HepG2 (cell line): ENCODE results near the gene RDH11. TPM values are rescaled to one million over a fixed set of nuclear protein-coding genes. Genes with fewer than 3 reads are reported as not detected.

Source experiments
- ATAC-seq: fragments of 200-7000 bp; cut with Tn5 transposase; 3 replicates; pipeline ENCODE4 v1.9.1; 2020; ENCODE audit warnings: mild to moderate bottlenecking, moderate library complexity
- BruUV-seq: library from RNA; stranded (reverse); fragments of 400-500 nt; replicated peaks from 2 replicates; lab custom pipeline; 2021; lab: Mats Ljungman, UMichigan
- CTCF ChIA-PET: fragments of 300-600 bp; formaldehyde crosslinking; extraction: SDS; loops from one replicate; lab custom pipeline; 2021; ENCODE audit warnings: low total read pairs, inconsistent platforms, low intra/inter-chr PET ratio; lab: Yijun Ruan, JAX
- POLR2A ChIA-PET: fragments of 350-600 bp; sonication (Branson Sonifier 250); formaldehyde crosslinking; loops from one replicate; lab custom pipeline; 2020; ENCODE audit warnings: antibody characterized with exemption, inconsistent platforms; lab: Yijun Ruan, JAX
- DNase-seq: peaks from one replicate; pipeline ENCODE4 v3.0.0-alpha.2; 2015; ENCODE audit warnings: low spot score
- FAIRE-seq: peaks from 3 replicates; lab custom pipeline; 2011; peaks lifted over from hg19 to GRCh38; lab: Jason Lieb, UNC
- H2AFZ ChIP-seq: one replicate; pipeline ENCODE4 v1.6.1; 2011; ENCODE audit warnings: low read length, inconsistent platforms
- H3K27ac ChIP-seq: fragments of 300-600 bp; 3 replicates; pipeline ENCODE4 v1.8.0; 2011; ENCODE audit warnings: mixed run types, mild to moderate bottlenecking, mixed read lengths, low read length, inconsistent platforms; ENCODE audit not compliant: insufficient read depth; ENCODE audit errors: extremely low read length
- H3K27me3 ChIP-seq, 2 experiments: fragments of 200-600 bp in 1 of 2; 2 replicates in 1 of 2; 3 replicates in 1 of 2; pipeline versions ENCODE4 v1.6.0 to v1.8.0; 2011; ENCODE audit warnings: low read length in 2 of 2, mild to moderate bottlenecking in 2 of 2, moderate library complexity in 2 of 2, inconsistent platforms in 1 of 2; ENCODE audit not compliant: insufficient read depth in 2 of 2, control insufficient read depth in 1 of 2
- H3K36me3 ChIP-seq, 2 experiments: fragments of 200-600 bp in 1 of 2; replicated peaks in 1 of 2; 2 replicates in 1 of 2; 3 replicates in 1 of 2; pipeline versions ENCODE4 v1.5.1 to v1.8.0; 2011; ENCODE audit warnings: low read length in 2 of 2, inconsistent platforms in 1 of 2; ENCODE audit not compliant: insufficient read depth in 2 of 2, control insufficient read depth in 1 of 2
- H3K4me1 ChIP-seq: 2 replicates; pipeline ENCODE4 v1.5.1; 2012; ENCODE audit warnings: low read length, inconsistent platforms; ENCODE audit not compliant: insufficient read depth
- H3K4me2 ChIP-seq: 2 replicates; pipeline ENCODE4 v1.6.0; 2011; ENCODE audit warnings: low read depth, low read length, inconsistent platforms
- H3K4me3 ChIP-seq, 3 experiments: fragments of 200-600 bp in 1 of 3; sonication (generic), shearing (Covaris generic) in 1 of 3; replicated peaks in 1 of 3; 2 replicates each; pipeline ENCODE4 v1.5.1; 2011 to 2016; ENCODE audit warnings: low read length in 3 of 3, inconsistent platforms in 2 of 3, low read depth in 2 of 3, mild to moderate bottlenecking in 2 of 3, control low read depth in 1 of 3, mixed read lengths in 1 of 3; ENCODE audit not compliant: insufficient read depth in 1 of 3
- H3K79me2 ChIP-seq: one replicate; pipeline ENCODE4 v1.6.1; 2011; ENCODE audit warnings: low read length, inconsistent platforms; ENCODE audit not compliant: insufficient read depth
- H3K9ac ChIP-seq: 2 replicates; pipeline ENCODE4 v1.6.0; 2011; ENCODE audit warnings: mild to moderate bottlenecking, low read depth, low read length, inconsistent platforms; ENCODE audit not compliant: insufficient read depth
- H3K9me3 ChIP-seq: 2 replicates; pipeline ENCODE4 v1.5.1; 2012; ENCODE audit warnings: mild to moderate bottlenecking, low read length
- H4K20me1 ChIP-seq: 2 replicates; pipeline ENCODE4 v1.6.0; 2011; ENCODE audit warnings: inconsistent platforms, mild to moderate bottlenecking, low read length, moderate library complexity; ENCODE audit not compliant: insufficient read depth
- LCORL ChIP-seq, 2 experiments: fragments of 450-650 bp in 1 of 2; sonication (generic) in 1 of 2; formaldehyde crosslinking in 1 of 2; IDR thresholded peaks; 2 replicates each; pipeline versions ENCODE4 v1.5.0 to v1.6.1; 2017 to 2020; ENCODE audit warnings: antibody characterized with exemption in 1 of 2, missing genetic modification reagents in 1 of 2
- NR3C1 ChIP-seq: sonication (generic); formaldehyde crosslinking; IDR thresholded peaks from 2 replicates; pipeline ENCODE4 v1.4.0; 2020; ENCODE audit warnings: missing genetic modification reagents
- RARA ChIP-seq: IDR thresholded peaks from 2 replicates; pipeline ENCODE4 v1.6.1; 2016; ENCODE audit warnings: missing genetic modification reagents, missing compliant biosample characterization
- ZMYM3 ChIP-seq: sonication (generic); formaldehyde crosslinking; IDR thresholded peaks from 2 replicates; pipeline ENCODE4 v1.5.1; 2020; ENCODE audit warnings: mild to moderate bottlenecking, missing genetic modification reagents
- ZNF629 ChIP-seq: sonication (generic); formaldehyde crosslinking; conservative IDR thresholded peaks from 2 replicates; pipeline ENCODE4 v1.5.0; 2020; ENCODE audit warnings: missing genetic modification reagents
- ZNF776 ChIP-seq: sonication (generic); formaldehyde crosslinking; IDR thresholded peaks from 2 replicates; pipeline ENCODE4 v1.4.0; 2020; ENCODE audit warnings: mild to moderate bottlenecking, missing genetic modification reagents
- whole genome bisulfite sequencing: methylation state at CpG from one replicate; pipeline ENCODE4 v1.1.6; 2017; ENCODE audit warnings: low lambda C conversion rate; 5-methylcytosine and 5-hydroxymethylcytosine counted together
- in situ Hi-C: cut with HindIII; loops from 2 replicates; pipeline ENCODE4 v1.10.0; 2017; ENCODE audit warnings: low pct_unique_long_range_greater_than_20kb; ENCODE audit not compliant: extremely low pct_ligation_motif_present
- intact Hi-C: fragments of 100-400 bp; cut with micrococcal nuclease; formaldehyde crosslinking; loops from one replicate; pipeline ENCODE4 v1.10.0; 2022; ENCODE audit not compliant: unreplicated experiment
- polyA plus RNA-seq, 8 experiments: library from polyadenylated mRNA; depleted of rRNA in 3 of 8; stranded (reverse) in 7 of 8; unstranded in 1 of 8; fragments of >200 nt; fragmentation: Illumina TruSeq in 4 of 8; extraction: Trizol in 4 of 8; gene quantifications; 2 replicates each; pipeline versions ENCODE4 v1.2.1 to v1.2.3, GENCODE V29; 2011 to 2016; ENCODE audit warnings: low read depth in 4 of 8, missing spikeins in 1 of 8, mixed read lengths in 1 of 8; ENCODE audit not compliant: insufficient read depth in 1 of 8
- total RNA-seq, 5 experiments: library from RNA; depleted of rRNA; stranded (reverse); fragments of >200 nt; fragmentation: Illumina TruSeq; extraction: Trizol; gene quantifications; 2 replicates each; pipeline ENCODE4 v1.2.3, GENCODE V29; 2016; ENCODE audit warnings: low read depth in 1 of 5
- TF ChIP-seq, protein P1 (sequence below): sonication (generic); formaldehyde crosslinking; IDR thresholded peaks from 2 replicates; pipeline ENCODE4 v1.5.0; 2020; ENCODE audit warnings: mild to moderate bottlenecking, missing genetic modification reagents
- TF ChIP-seq, protein P2 (sequence below): sonication (generic); formaldehyde crosslinking; IDR thresholded peaks from 2 replicates; pipeline ENCODE4 v1.5.1; 2020; ENCODE audit warnings: mild to moderate bottlenecking, missing genetic modification reagents, borderline replicate concordance

Gene RDH11
- total and polyA plus RNA-seq, 2 of the 13 experiments (the other 11 are each of a cell fraction or from before 2014, with no cell fraction given), result 106 to 131 TPM

DNA sequence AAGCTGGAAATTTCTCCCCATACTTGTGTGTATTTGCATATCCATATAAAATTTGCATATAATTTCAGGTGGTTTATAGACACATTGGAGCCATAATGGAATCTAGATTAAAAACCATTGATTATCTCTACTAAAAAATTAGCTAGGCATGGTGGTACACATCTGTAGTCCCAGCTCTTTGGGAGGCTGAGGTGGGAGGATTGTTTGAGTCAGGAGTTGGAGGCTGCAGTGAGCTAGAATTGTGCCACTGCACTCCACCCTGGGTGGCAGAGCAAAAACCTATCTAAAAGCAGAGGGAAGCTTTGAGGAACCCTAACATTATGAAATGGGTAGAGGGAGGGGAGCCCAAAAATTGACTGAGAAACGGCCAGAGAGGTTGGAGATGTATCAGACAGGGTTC lies 2.6 kb upstream of the RDH11 start:
- no TSS peak for BruUV-seq
- in situ Hi-C loops (no loop called here), intact Hi-C loops (no loop called here)
- Histone ChIP-seq H4K20me1 (peaks cover under 1% of the 10 kb centered on the region), H3K9me3 (no peaks in the 10 kb centered on the region), H3K4me2 (peak overlapping the region; percentile 21; the same call in 1 of the 2 replicates), H3K9ac (no peak overlapping the region), H2AFZ (no peak overlapping the region), H3K27me3 (no peaks in the 10 kb centered on the region; a peak in 1 of 5 replicates), H3K27ac (no peak overlapping the region), H3K4me3 (no peak overlapping the region), H3K4me1 (peaks cover 47% of the 10 kb centered on the region), H3K36me3 (peaks cover 0 to under 1% of the 10 kb centered on the region in 2 experiments; a peak in 1 of 5 replicates), H3K79me2 (peaks cover 20% of the 10 kb centered on the region)
- ChIA-PET POLR2A (interaction anchor here (0.8 to 1.2 kb wide), 3 partner anchors 23 to 98 kb away, joined by 3 to 5 read pairs (median 4); partner anchors contain the start of gene PIGH), CTCF (no interaction called here)
- FAIRE-seq, result no peak
- 0% methylated on average over 1 of the region's 1 CpG for WGBS
- no peak for ATAC-seq
- no peak for TF ChIP-seq ZNF776
- no peak for TF ChIP-seq NR3C1 (CRISPR knock-in tag)
- TF ChIP-seq ZNF629 (CRISPR knock-in tag), result peak; percentile 67
- TF ChIP-seq, protein P1, sequence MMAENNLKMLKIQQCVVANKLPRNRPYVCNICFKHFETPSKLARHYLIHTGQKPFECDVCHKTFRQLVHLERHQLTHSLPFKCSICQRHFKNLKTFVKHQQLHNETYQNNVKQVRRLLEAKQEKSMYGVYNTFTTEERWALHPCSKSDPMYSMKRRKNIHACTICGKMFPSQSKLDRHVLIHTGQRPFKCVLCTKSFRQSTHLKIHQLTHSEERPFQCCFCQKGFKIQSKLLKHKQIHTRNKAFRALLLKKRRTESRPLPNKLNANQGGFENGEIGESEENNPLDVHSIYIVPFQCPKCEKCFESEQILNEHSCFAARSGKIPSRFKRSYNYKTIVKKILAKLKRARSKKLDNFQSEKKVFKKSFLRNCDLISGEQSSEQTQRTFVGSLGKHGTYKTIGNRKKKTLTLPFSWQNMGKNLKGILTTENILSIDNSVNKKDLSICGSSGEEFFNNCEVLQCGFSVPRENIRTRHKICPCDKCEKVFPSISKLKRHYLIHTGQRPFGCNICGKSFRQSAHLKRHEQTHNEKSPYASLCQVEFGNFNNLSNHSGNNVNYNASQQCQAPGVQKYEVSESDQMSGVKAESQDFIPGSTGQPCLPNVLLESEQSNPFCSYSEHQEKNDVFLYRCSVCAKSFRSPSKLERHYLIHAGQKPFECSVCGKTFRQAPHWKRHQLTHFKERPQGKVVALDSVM (CRISPR knock-in tag), result peak; percentile 94
- TF ChIP-seq, all 625 proteins: peak for 2
- DNase-seq, result no peak

DNA sequence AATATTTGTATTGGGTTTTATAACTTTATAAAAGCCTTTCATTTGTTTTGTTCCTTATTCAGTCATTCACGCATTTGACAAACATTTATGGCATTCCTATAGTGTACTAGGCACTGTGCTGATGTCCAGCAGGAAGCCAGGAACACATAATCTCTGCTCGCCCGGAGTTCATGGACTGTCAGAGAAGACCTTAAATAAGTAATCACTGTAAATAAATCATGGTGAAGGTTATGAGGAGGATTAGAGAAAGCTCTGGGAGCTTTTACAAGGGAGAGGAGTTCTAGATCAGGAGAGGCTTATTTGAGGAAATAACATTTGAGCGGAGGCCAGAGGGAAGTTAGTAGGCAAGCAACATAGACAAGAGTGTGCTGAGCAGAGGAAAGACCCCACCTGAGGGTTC lies 1.4 kb upstream of the RDH11 start:
- intact Hi-C loops, result no loop called here
- no peak for DNase-seq
- Histone ChIP-seq H3K79me2 (peaks cover 32% of the 10 kb centered on the region), H4K20me1 (peaks cover 3% of the 10 kb centered on the region), H3K27me3 (no peaks in the 10 kb centered on the region; a peak in 1 of 5 replicates), H3K4me3 (no peak overlapping the region), H3K4me1 (peaks cover 52% of the 10 kb centered on the region), H2AFZ (peak overlapping the region; percentile 95), H3K36me3 (peaks cover 0 to 10% of the 10 kb centered on the region in 2 experiments; a peak in 4 of 5 replicates), H3K4me2 (peak overlapping the region; percentile 59), H3K9ac (peak overlapping the region; percentile 19; the same call in 1 of the 2 replicates), H3K9me3 (no peaks in the 10 kb centered on the region), H3K27ac (peak overlapping the region; percentile 10)
- ChIA-PET CTCF (no interaction called here), POLR2A (no interaction called here)
- in situ Hi-C loops, result no loop called here
- WGBS, result 21% methylated on average over 4 of the region's 4 CpGs
- no peak for ATAC-seq
- no peak for FAIRE-seq
- BruUV-seq, result no TSS peak
- TF ChIP-seq, protein P2, sequence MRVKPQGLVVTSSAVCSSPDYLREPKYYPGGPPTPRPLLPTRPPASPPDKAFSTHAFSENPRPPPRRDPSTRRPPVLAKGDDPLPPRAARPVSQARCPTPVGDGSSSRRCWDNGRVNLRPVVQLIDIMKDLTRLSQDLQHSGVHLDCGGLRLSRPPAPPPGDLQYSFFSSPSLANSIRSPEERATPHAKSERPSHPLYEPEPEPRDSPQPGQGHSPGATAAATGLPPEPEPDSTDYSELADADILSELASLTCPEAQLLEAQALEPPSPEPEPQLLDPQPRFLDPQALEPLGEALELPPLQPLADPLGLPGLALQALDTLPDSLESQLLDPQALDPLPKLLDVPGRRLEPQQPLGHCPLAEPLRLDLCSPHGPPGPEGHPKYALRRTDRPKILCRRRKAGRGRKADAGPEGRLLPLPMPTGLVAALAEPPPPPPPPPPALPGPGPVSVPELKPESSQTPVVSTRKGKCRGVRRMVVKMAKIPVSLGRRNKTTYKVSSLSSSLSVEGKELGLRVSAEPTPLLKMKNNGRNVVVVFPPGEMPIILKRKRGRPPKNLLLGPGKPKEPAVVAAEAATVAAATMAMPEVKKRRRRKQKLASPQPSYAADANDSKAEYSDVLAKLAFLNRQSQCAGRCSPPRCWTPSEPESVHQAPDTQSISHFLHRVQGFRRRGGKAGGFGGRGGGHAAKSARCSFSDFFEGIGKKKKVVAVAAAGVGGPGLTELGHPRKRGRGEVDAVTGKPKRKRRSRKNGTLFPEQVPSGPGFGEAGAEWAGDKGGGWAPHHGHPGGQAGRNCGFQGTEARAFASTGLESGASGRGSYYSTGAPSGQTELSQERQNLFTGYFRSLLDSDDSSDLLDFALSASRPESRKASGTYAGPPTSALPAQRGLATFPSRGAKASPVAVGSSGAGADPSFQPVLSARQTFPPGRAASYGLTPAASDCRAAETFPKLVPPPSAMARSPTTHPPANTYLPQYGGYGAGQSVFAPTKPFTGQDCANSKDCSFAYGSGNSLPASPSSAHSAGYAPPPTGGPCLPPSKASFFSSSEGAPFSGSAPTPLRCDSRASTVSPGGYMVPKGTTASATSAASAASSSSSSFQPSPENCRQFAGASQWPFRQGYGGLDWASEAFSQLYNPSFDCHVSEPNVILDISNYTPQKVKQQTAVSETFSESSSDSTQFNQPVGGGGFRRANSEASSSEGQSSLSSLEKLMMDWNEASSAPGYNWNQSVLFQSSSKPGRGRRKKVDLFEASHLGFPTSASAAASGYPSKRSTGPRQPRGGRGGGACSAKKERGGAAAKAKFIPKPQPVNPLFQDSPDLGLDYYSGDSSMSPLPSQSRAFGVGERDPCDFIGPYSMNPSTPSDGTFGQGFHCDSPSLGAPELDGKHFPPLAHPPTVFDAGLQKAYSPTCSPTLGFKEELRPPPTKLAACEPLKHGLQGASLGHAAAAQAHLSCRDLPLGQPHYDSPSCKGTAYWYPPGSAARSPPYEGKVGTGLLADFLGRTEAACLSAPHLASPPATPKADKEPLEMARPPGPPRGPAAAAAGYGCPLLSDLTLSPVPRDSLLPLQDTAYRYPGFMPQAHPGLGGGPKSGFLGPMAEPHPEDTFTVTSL (CRISPR knock-in tag), result no peak
- TF ChIP-seq ZMYM3 (CRISPR knock-in tag) (no peak), LCORL (IDR thresholded peaks at IDR 0.05) (no peak), LCORL (CRISPR knock-in tag; IDR thresholded peaks at IDR 0.05) (no peak), RARA (no peak)
